GM19035 (cell line): ENCODE data around the gene RABL2B.
A peak's percentile ranks its signal among the peaks of the same experiment; 100 is the strongest.
"Not testable (repeated sequence)": the region's sequence is repeated elsewhere in the genome, so short reads cannot be mapped to it uniquely, and the experiment has no call there.

Source experiments
- ATAC-seq: cut with Tn5 transposase; IDR thresholded peaks from one replicate; pipeline ENCODE4 v1.9.1; 2021; ENCODE audit not compliant: unreplicated experiment

Gene RABL2B

GRCh38 chr22:50783033-50783879, at the start of gene RABL2B:
TSS of gene RABL2B (minus strand) at chr22:50783636. CDS start at chr22:50782294, 1,342 bp downstream.
- ATAC-seq = peak; percentile 96

DNA sequence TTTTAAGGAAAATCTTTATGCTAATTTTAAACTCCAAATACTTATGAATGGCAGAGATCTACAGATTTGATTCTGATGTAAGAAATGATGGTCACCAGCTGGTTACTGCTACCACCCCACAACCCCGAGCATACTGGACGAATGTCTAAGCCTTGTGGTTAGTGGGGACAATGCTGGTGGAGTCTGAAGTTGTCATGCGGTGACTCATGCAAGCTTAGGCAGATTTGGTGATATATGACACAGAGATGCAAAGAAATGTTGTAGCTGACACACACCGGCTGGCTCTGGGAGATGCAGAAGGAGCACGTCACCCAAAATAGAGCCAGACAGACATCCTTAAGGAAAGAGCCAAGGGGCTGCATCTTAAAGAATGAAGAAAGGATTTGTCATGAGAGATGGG, 3.5 kb upstream of the RABL2B start:
- not testable (repeated sequence) for ATAC-seq

DNA sequence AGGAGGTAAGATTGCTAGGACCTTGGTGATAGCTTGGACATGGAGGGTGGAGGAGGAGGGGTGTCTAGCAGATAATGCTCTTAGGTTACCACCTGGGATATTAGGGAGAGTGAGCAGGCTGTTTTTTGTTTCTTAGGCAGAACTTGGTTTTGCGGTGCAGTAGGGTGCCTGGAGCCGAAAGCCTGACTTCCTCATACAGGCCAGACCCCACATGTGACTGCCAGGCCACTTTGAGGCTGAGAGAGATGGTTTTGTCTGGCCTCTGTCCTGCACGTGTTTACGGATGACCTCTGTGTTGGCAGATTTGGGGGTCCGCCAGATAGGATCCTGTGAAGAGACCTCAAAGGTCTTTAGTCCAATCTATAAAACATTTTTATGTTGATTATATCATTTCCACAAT, 1.9 kb upstream of the RABL2B start:
- not testable (repeated sequence) for ATAC-seq

GRCh38 chr22:50783880-50784276, 442 bp upstream of the RABL2B start:
- ATAC-seq = peak; percentile 20

GRCh38 chr22:50782253-50782652, 1.2 kb downstream of the RABL2B start:
- ATAC-seq = not testable (repeated sequence)

GRCh38 chr22:50780244-50780643, 3.2 kb downstream of the RABL2B start:
- not testable (repeated sequence) for ATAC-seq

GRCh38 chr22:50777631-50778030, 5.8 kb downstream of the RABL2B start:
- not testable (repeated sequence) for ATAC-seq

- not testable (repeated sequence) for ATAC-seq
These were observed 8.3 kb downstream of the RABL2B start for GRCh38 chr22:50775132-50775531.

DNA sequence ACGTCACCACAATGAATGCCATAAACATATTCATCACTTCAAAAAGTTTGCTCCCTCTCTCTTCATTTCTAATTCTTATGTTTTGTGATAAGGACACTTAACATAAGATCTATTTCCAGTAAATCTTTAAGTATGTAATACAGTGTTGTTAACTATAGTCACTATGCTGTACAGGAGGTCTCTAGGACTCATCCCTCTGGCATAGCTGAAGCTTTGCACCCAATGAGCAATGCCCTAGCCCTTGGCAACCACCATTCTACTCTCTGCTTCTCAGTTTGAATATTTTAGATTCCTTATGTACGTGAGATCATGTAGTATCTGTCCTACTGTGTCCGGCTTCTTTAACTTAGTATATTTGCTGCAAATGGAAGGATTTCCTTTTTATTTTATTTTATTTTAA, 19.1 kb downstream of the RABL2B start:
- ATAC-seq = not testable (repeated sequence)

DNA sequence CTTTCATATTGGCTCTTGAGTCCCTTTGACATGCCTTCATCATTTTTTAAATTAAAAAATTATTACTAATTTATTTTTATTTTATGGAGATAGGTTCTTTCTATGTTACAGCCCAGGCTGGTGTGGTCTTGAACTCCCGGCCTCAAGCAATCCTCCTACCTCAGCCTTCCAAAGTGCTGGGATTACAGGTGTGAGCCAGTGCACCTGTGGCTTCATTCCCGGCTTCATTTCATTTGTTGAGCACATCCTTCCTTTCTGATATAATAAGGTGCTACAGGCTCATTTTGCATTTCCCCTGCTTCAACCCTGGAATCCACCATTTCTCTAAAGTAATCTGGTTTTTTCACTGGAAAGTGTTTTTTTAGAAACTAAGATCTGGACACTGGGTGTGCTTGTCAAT, 21.6 kb downstream of the RABL2B start:
- ATAC-seq = not testable (repeated sequence)

DNA sequence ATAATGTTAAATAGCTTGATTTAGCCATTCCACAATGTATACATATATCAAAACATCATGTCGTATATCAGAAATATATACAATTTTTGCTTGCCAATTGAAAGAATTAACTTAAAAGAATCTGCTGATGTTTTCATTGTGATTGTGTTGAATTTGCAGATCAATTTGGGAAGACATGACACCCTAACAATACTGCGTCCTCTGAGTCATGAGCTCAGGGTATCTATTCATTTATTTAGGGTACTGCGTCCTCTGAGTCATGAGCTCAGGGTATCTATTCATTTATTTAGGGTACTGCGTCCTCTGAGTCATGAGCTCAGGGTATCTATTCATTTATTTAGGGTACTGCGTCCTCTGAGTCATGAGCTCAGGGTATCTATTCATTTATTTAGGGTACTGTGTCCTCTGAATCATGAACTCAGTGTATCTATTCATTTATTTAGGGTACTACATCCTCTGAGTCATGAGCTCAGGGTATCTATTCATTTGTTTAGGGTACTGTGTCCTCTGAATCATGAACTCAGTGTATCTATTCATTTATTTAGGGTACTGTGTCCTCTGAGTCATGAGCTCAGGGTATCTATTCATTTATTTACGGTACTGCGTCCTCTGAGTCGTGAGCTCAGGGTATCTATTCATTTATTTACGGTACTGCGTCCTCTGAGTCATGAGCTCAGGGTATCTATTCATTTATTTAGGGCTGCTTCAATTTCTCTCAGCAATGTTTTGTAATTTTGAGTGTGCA, 23.7 kb downstream of the RABL2B start:
- ATAC-seq = not testable (repeated sequence)

GRCh38 chr22:50756949-50757491, 26.4 kb downstream of the RABL2B start:
- not testable (repeated sequence) for ATAC-seq

DNA sequence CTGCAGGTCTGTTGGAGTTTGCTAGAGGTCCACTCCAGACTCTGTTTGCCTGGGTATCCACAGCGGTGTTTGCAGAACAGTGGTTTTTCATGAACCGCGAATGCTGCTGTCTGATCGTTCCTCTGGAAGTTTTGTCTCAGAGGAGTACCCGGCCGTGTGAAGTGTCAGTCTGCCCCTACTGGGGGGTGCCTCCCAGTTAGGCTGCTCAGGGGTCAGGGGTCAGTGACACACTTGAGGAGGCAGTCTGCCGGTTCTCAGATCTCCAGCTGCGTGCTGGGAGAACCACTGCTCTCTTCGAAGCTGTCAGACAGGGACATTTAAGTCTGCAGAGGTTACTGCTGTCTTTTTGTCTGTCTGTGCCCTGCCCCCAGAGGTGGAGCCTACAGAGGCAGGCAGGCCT, 27.0 kb downstream of the RABL2B start:
- not testable (repeated sequence) for ATAC-seq

- not testable (repeated sequence) for ATAC-seq
These were observed 28.2 kb downstream of the RABL2B start for GRCh38 chr22:50755251-50755650.

DNA sequence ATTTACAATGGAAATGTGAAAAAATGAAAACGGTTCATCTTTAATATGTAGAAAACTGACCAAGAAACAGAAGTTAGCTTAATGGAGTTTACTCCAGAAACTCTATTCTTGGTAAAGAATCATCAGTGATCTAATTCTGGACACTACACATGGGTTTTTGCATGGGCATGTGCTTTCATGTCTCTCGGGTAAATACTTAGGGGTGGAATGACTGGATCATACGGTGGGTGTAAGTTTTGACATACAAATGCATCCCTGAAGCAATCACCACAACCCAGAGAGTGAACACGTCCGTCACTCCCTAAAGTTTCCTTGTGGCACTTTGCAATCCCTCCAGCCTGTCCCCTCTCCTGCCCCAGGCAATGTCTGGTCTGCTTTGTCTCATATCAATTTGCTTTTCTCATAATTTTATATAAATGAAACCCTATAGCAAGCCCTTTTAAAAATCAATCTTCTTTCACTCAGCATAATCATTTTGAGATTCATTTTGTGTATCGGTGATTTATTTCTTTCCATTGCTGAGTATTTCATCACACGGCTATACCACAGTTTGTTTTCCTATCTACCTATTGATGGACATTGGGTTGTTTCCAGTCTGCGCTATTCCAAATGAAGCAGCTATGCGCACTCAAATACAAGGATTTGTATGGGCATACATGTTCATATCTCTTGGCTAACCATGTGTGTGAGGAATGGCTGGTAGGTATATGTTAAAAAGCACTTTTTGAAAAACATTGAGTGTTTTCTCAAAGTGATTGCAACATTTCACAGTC, 33.9 kb downstream of the RABL2B start:
- ATAC-seq = not testable (repeated sequence)

GRCh38 chr22:50748630-50749029, 34.8 kb downstream of the RABL2B start:
- ATAC-seq = not testable (repeated sequence)

DNA sequence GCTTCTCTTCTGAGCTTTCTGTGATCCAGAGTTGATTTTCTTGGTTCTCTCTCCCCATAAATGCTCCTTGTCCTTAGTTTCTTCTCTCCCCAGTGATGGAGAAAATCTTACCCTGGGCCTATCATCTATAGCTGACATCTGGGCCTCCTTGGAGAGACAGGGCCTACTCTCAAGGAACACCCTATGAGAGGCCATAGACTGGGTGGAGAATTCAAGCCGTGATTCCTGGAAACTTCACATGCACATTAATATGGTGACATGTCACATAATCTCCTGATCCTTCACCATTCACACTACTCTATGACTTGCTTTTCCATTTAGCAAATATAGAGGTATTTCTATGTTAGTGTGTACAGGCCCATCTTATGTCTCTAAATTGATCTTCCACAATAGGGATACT, 35.9 kb downstream of the RABL2B start:
- ATAC-seq = not testable (repeated sequence)

DNA sequence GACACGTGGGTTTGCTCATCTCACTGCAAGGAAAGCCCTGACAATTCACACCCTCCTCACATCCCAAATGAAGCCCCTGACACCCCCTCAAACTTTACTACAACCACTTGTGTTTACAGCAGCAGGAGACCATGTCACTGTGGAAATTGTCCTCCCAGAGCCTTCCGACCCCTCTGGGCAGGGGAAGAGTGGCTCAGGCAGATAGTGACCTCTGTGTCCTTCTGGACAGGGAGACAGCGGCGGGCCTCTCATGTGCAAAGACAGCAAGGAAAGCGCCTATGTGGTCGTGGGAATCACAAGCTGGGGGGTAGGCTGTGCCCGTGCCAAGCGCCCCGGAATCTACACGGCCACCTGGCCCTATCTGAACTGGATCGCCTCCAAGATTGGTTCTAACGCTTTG, 39.0 kb downstream of the RABL2B start:
- not testable (repeated sequence) for ATAC-seq

GRCh38 chr22:50740714-50741113, 42.7 kb downstream of the RABL2B start:
- ATAC-seq = not testable (repeated sequence)

DNA sequence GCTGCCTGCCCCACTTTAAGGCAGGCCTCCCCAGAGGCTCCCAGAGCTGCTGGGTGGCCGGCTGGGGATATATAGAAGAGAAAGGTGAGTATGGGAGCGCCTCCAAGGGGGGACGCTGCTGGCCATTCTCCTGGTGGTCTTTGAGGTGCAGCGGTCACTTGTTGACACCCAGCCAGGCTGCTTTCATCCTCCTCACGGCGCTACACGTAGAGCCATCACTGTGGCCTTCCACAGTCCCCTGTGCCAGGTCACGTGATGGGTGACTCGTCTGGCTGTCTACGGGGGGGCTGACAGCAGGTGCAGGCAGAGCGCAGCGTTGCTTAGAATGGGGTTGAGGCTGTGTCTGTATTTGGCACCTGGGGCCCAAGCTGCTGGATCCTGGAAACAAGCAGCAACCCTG, 43.5 kb downstream of the RABL2B start:
- ATAC-seq = no peak

DNA sequence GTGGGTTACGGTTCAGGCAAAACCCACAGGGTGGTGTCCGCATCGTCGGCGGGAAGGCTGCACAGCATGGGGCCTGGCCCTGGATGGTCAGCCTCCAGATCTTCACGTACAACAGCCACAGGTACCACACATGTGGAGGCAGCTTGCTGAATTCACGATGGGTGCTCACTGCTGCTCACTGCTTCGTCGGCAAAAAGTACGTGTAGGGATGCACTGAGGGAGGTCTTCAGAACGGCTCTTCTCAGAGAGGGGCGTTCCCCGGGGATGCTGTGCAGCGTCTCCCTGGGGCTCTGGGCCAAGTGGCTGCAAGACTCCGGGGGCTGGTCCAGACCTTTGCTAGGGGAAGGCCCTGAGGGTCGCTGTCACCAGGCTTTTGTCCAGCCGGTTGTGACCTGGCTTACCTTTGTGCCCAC, 44.2 kb downstream of the RABL2B start:
- no peak for ATAC-seq
